HG03571 (cell line): ENCODE measurements around the gene SENP2.
"Not testable (repeated sequence)": the region's sequence is repeated elsewhere in the genome, so short reads cannot be mapped to it uniquely, and the experiment has no call there.

Experiments
- ATAC-seq: cut with Tn5 transposase; IDR thresholded peaks from one replicate; pipeline ENCODE4 v1.9.1; 2021; ENCODE audit not compliant: unreplicated experiment

Gene SENP2

DNA sequence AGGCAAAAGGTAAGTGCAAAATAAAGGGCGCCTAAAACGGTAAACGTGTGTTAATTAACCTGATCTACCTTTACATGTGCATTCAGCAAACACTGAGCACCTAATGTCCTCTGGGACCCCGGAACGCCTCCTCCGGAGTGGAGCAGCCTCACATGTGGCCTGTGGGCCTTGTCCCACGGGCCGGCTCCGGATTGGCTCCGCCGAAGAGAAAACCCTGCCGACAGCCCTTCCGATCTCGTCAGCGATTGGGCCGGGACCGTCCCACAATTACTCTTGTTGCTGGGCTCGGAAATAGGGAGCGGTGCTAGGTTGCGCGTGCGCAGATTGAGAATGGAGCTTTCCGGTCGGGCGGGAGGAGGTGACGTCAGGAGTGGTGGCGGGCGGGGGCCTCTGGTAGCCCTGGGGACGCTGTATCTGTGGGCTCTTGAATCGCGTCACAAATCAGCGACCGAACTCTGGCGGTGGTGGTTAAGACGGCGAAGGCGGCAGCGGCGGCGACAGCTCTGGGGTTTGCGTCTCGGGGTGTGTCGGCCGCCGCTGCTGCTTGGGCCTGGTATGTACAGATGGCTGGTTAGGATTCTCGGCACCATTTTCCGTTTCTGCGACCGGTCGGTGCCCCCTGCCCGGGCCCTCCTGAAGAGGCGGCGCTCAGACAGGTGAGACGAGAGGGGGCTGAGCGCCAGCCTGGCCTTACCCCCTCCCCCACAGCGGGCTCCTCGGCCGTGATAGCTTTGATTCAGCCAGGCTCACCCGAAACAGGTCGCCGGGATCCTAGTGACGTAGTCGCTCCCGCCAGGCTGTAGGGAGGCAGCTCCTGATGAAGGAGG lies at the start of gene SENP2:
Gene SENP2, plus strand, starts transcription at position 437 of the 827 bp plus-strand sequence. Its CDS starts 119 bp downstream, at position 556.
- ATAC-seq = peak; percentile 92

DNA sequence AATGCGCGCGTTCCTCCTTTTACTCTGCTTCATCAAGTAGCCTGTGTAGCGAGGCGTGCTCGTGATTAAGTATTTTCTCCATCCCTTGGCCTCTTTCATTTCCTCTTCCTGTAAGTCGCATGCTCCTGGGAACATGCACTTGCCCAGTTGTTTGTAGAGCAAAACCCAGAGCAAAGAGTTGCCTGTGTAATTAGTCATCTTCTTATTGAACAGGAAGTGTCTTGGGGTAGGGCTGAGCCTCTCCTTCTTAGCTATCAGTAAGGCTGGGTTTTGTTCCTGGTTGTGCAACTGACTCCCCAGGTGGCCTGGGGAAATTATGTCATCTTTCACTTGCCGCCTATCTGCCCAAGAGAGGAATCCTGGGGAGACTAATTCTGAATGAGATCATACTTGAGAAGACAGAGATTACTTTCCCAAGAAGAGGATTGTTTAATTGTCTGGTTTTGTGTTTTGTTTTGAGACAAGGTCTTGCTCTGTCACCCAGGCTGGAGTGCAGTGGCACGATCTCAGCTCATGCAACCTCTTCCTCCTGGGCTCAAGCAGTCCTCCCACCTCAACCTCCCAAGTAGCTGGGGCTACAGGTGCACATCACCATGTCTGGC lies 48.6 kb upstream of the SENP2 start:
- peak; percentile 98 for ATAC-seq

DNA sequence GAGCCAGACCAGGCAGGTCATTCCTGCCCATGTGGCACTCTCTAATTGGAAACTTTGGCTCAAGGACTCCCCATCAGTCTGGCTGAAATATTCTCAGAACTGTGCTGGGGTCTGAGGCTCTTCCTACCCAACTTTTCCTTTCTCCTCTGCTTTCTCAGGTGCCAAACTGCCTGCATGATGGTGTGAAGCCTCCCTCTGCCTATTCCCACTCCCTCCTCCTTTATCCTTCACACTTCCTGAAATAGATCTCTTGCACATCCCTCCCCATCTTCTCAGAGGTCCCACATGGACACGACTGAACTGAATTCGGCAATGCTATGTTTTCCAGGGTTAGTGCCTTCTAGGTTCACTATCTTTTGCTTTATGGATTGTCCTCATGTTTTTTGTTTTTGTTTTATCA lies 46.2 kb upstream of the SENP2 start:
- no peak for ATAC-seq

DNA sequence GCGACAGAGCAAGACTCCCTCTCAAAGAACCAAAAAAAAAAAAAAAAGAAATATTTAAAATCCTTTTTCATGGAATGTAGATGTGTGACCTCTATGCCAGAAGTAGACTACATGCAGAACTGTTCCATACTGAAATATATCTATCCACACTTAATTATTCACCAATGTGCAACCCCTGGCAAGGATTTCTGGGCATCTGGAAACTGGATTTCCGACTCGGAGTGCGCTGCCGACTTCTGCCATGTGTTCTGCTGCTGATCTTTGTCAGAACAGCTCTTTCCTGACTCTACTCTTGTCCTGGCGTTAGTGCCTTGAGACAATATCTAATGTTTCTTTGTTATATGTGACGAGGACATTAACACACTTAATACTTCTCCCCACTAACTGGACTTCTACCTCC lies 45.4 kb upstream of the SENP2 start:
- no peak for ATAC-seq

DNA sequence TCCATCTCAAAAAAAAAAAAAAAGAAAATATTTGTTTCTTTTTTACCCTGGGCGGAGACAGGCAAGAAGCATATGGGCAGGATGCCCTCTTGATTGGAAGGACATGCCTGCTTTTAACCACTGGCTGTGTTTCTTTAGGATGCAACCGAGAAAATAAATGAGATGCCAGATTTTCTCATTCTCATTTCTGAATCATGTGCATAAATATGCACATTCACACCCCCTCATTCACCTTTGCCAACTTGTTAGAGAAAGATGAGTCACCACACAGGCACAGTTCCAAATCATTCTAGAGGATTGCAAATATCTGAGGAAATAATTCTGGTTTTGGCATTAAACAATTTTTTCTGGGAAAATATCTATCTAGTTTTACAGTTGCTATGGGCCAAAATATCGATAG lies 37.0 kb upstream of the SENP2 start:
- ATAC-seq = no peak

DNA sequence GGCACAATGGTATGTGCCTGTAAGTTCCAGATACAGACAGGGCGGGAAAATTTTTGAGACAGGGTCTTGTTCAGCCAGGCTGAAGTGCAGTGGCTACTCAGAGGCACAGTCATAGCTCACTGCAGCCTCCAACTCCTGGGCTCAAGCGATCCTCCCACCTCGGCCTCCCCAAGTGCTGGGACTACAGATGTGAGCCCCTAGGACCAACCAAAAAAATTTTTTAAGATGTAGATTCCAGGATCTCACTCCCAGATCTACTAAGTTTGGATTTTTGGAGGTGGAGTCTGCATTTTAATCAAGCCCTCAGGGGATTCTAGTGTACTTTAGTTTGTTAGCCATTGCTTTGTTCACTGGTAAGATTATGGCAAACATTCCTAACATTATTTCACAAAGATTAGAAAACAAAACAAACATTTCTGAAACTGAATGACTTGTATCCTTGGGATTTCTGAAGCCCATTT lies 36.4 kb upstream of the SENP2 start:
- no peak for ATAC-seq

DNA sequence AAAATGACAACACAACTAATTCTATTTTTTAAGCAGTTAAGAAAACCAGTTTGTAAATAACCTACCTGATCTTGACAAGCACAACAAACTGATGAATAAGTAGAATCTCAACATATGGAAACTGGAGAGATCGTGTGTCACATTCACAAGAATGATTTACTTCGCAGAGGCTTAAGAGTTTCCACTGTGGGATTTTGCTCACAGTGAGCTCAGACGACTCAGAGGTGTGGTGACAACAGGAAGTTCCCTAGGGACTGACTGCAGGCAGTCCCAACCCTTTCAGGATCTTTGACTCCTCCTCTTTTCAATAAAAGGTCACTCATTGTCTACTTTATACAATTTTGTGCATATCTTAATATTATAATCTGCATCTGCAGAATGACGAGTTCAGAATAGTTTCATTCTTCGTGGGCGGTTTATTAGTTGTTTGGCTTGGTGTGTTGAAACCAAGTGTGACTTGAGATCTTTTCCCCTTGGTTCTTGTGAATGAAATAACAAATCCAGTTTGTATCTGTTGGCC lies 33.7 kb upstream of the SENP2 start, which contains the start of gene LIPH:
Gene LIPH, minus strand, starts transcription at position 231 of the 520 bp plus-strand sequence. Its CDS starts 117 bp downstream, at position 114.
- ATAC-seq = peak; percentile 86

DNA sequence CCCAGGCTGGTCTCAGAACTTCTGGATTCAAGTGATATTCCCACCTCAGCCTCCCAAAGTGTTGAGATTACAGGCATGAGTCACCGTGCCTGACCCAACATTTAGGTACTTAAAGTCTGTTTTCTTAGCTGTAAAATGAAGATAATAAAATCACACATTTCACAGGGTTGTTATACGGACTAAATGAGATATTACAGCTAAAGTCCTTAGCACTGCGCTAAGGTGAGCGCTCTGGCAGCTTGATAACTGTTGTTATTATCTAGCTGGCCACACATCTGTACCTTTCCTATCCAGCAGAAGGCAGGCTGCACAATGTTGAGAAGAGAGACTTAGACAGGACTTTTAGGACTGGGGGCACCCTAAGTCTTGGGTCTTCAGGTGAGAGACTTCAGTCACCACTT lies 31.0 kb upstream of the SENP2 start:
- ATAC-seq = no peak

DNA sequence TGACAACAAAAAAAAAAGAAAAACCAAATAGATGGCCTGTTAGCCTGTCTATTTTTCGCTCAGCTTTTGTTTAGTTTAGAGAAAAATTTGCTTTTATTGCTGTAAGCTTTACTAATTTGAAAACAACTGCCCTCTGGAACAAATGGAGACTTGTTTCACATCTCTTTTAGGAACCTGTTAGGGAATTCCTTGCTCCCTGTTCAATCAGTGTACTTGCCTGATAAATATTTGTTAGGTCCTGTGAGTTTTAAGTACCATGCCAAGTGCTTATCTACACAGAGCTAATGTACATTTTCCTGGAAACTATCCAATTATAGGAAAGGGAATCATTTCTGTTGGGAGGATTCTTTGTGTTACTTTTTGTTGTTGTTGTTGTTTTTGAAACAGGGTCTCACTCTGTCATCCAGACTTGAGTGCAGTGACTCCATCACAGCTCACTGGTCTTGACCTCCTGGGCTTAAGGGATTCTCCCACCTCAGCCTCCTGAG lies 30.2 kb upstream of the SENP2 start:
- ATAC-seq = no peak

DNA sequence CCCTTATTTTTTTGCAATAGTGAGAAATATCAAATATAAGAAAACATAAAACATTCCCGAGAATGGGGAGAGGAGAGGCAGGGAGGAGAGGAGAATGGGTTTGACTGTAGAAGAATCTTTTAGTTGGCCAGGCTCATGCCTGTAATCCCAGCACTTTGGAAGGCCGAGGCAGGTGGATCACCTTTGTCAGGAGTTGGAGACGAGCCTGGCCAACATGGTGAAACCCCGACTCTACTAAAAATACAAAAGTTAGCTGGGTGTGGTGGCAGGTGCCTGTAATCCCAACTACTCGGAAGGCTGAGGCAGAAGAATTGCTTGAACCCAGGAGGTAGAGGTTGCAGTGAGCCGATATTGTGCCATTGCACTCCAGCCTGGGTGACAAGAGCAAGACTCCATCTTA lies 29.5 kb upstream of the SENP2 start:
- not testable (repeated sequence) for ATAC-seq

DNA sequence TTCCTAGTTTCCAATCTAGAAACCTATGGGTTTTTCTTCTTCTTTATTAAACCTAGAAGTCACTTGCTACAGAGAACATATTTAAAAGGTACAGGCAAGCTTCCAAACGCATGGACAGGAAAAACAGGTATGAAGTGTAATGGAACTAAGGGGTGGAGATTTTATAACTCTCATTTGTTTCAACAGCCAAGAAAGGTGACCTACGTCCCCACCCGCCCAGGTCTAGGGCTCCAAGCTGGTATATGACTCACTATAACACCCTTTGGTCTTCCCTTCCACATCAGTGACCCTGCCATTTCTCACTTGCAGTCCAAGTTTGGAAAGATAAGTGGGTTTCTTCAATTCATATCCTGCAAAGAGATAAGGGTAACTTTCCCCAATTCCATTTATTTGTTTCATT lies 27.7 kb upstream of the SENP2 start:
- no peak for ATAC-seq

DNA sequence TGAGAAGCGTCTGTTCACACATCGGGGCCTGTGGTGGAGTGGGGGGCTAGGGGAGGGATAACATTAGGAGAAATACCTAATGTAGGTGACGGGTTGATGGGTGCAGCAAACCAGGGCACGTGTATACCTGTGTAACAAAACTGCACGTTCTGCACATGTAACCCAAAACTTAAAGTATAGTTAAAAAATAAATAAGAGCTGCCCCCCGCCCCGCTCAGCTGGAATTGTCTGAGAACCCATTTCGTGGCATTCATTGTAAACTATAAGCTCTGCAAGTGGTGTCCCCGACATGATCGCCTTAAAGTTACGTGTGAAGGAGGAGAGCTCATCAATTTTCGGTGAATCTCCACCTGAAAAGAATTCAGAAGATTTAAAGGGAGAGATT lies 26.4 kb upstream of the SENP2 start:
- no peak for ATAC-seq

DNA sequence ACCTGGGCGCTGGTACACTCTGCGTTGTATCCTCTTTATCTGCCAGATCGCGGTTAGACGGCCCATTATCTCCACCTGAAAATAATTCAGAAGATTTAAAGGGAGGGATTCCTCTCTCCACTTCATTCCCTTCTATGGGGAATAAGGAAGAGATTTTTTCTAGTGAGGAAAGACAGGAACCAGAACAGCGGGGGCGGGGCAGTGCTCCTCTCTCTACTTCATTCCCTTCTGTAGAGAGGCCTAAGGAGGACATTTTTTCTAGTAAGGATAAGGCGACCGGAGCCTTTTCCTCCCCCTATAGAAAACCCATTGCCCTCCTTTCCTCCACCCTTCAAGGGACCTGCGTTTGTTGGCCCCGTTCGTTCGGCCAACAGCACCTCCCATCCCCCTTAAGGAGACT lies 25.4 kb upstream of the SENP2 start:
- no peak for ATAC-seq

DNA sequence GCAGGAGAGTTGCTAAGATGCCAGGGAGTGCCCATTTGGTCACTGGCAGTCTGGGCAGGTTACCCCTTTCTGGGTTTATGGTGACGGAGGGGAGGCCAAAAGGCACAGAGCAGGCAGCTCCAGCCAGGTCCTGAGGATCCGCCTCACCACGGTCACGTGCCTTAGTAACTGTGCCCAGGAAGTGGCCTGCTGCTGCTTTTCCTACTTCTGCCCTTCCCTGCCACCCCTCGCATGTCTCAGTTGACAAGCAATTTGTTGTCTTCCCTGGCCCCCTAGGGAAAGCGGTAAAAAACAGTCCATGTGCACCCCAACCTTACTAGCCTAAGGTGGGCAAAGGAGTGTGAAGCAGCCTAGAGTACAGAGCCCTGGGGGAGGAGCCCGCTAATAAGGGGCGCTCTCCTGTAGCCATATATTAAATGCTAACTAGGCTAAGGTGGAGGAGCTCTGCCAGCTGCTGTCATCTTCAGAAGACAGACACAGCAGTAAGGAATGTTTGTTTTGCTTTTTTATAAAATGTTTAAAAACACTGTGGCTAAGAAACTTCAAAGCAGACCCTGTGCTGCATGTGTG lies 24.6 kb upstream of the SENP2 start:
- no peak for ATAC-seq

DNA sequence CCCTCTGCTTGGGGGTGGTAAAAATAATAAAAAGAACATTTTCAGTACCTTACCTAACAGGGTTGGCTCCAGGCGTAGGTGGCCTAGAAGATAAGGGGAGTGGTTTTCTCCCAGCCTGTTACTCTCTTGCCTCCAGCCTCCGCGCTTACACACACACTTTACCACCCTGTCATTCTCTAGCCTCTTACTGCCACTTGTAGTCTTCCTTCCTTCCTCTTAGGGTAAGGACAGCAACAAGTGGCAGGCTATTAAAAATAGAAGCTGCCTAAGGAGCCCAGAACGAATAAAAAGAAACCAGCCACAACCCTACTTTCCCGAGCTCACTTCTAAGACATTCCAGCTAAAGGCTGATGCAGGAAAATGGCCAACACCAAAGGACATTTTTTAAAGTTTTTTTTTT lies 24.1 kb upstream of the SENP2 start:
- ATAC-seq = no peak

DNA sequence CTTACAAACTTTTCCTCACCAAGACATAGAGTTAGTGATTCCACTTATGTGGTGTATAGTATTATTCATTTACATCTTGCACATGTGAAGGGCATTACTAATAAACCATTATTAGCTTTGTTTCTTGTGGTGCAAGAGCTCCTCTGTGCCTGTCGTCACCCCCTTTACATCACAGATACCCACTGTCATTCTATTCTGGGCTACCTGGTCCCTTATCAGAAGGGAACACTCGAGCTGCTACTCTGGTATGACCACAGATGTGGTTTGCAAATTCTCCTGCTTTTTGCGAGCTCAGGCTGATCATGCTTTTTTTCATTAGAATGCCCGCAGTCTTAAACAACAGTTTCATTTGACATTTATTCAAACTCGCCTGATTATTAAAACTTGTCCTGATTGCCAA lies 13.9 kb upstream of the SENP2 start:
- no peak for ATAC-seq

DNA sequence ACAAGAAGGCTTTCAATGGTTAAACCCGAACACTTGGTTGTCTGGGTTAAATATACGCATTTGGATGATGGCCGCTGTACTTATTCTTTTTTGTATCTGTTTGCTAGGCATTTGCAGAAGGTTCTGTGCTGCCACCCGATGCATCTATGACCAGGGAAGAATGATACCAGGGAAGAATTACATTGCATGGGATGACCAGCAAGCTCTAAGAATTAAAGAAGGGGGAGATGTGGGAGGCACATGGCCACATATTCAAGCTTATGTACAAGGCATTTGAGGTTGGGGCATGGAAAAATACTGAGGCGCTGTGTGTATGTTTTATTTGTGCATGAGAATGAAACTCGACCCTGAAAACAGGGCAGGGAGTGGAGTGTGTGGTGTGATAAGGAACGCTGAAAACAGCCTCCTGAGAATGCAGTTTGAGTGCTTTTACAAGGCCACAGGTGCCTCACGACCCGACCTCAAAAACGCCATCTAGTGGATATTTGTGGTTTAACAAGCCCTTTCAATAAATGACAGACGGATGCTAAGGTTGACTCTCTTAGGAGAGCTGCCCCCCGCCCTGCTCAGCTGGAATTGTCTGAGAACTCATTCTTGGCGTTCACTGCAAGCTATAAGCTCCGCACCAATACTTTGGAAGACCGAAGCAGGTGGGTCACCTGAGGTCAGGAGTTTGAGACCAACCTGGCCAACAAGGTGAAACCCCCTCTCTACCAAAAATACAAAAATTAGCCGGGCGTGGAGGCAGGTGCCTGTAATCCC lies 10.8 kb upstream of the SENP2 start:
- ATAC-seq = not testable (repeated sequence)

DNA sequence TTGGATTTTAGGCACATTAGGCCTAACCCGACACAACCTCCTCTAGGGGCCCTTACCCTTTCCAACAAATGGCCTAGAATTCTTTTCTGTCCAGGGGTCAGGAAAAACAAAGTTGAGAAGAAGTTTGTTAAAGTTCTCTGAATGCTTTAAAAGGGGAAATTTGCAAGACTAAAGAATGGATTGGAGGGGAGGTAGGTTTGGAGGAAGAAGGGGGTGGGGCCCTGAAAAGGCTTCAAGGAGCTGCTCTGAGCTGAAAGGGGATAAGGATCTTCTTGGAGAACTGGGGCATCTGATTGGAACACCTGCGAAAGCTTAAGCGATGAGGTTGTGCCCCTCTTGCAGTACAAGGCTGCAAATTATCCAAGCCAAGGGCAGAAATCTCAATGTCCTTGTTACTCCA lies 3.9 kb upstream of the SENP2 start:
- ATAC-seq = no peak

DNA sequence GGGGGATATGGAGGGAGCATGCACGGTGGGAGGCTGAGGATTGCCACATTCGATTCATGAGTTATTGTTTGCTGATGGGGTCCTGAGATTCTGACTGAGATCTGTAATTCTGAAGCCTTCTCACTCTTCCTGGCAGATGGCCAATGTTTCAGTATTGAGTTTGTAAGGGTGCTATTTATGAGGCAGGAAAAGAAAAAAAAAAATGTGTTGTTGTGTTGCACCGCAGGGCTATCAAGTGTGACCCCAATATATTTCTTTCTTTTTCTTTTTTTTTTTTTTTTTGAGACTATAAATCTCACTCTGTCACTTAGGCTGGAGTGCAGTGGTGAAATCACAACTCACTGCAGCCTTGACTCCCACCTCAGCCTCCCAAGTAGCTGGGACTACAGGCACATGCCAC lies 3.2 kb upstream of the SENP2 start:
- ATAC-seq = no peak

DNA sequence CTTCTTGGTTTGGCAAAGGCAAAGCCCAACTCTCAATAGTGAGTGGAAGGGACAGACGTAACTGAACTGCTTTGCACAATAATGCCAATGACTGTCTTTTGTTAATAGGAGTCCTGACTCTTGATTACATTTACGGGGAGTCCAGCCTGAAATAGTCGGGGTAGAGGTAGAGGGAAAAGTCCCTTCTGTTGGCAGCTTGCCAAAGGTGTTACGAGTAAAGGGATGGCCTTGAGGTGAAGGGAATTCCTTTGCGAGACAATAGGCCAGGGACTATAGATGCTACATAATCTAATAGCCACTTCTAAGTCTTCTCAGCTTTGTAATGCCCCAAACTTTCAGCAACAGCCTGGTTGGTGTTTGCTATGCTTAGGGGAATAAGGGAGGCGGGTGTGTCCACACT lies 2.2 kb upstream of the SENP2 start:
- ATAC-seq = no peak

DNA sequence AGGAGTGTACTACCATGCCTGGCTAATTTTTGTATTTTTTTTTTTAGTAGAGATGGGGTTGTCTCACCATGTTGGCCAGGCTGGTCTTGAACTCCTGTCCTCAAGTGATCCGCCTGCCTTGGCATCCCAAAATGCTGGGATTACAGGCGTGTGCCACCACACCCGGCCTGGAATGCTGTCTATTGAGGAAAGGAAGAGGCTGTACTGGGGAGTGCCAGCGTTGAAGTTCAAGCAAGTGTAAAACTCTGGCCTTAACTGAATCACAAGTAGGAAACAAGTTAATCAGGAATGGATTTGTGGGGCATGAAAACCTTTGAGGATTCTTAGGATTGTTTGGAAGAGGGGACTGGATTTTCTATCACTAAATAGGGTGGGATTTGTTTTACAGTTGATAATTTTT lies 1.4 kb upstream of the SENP2 start:
- ATAC-seq = no peak
